Measurements from ENCODE around the gene PHB1. TPM values are rescaled to one million over a fixed set of nuclear protein-coding genes. Genes with fewer than 3 reads are reported as not detected.
A peak's percentile ranks its signal among the peaks of the same experiment; 100 is the strongest.

The PHB1 gene
- total RNA-seq, 2 donors from 2014 or later, result 227 to 263 TPM

- WGBS, 2 experiments (ENCODE audit: insufficient coverage in 1 of 2, insufficient read length in 1 of 2), result 75 to 89% methylated on average over 2 to 4 of the region's 4 CpGs
- Mint-ChIP-seq H3K4me1 (peaks cover 8% of the 10 kb centered on the region), H3K4me3 (no peak overlapping the region), H3K27me3 (ENCODE audit: insufficient read depth) (peaks cover 49% of the 10 kb centered on the region), H3K36me3 (ENCODE audit: low read depth) (no peaks in the 10 kb centered on the region), H3K27ac (no peak overlapping the region), H3K9me3 (no peaks in the 10 kb centered on the region)
- no peak for DNase-seq
- Histone ChIP-seq H3K9ac (ENCODE audit: extremely low read depth, low read length, poor library complexity, severe bottlenecking) (no peak overlapping the region), H3K27ac (ENCODE audit: low read depth, low read length) (no peak overlapping the region), H3K9me3 (ENCODE audit: control insufficient read depth, low read length) (no peaks in the 10 kb centered on the region), H3K4me3 (ENCODE audit: low read length) (no peak overlapping the region), H3K27me3 (ENCODE audit: control insufficient read depth, insufficient read depth, low read length, poor library complexity, severe bottlenecking) (peaks cover 21% of the 10 kb centered on the region), H3K4me1 (ENCODE audit: control insufficient read depth, insufficient read depth, low read length) (no peaks in the 10 kb centered on the region), H3K36me3 (ENCODE audit: control insufficient read depth, insufficient read depth, low read length) (no peaks in the 10 kb centered on the region)
- no peak for TF ChIP-seq CTCF (conservative IDR thresholded peaks at IDR 0.05)
Observed at GRCh38 chr17:49436174-49436573, 21.5 kb upstream of the PHB1 start.

- Mint-ChIP-seq H3K27ac (no peak overlapping the region), H3K36me3 (ENCODE audit: low read depth) (no peaks in the 10 kb centered on the region), H3K4me3 (no peak overlapping the region), H3K9me3 (no peaks in the 10 kb centered on the region), H3K27me3 (ENCODE audit: insufficient read depth) (peaks cover 43% of the 10 kb centered on the region), H3K4me1 (peaks cover 8% of the 10 kb centered on the region)
- H3K4me1 ChIP-seq (ENCODE audit: control insufficient read depth, insufficient read depth, low read length), result no peaks in the 10 kb centered on the region
- no peak for TF ChIP-seq CTCF (conservative IDR thresholded peaks at IDR 0.05)
- WGBS, 2 experiments (ENCODE audit: insufficient coverage in 1 of 2, insufficient read length in 1 of 2), result 66 to 83% methylated on average over 2 to 4 of the region's 4 CpGs
- H3K36me3 ChIP-seq (ENCODE audit: control insufficient read depth, insufficient read depth, low read length), result no peaks in the 10 kb centered on the region
- no peak overlapping the region for H3K4me3 ChIP-seq (ENCODE audit: low read length)
- H3K9me3 ChIP-seq (ENCODE audit: control insufficient read depth, low read length), result no peaks in the 10 kb centered on the region
- no peak overlapping the region for H3K9ac ChIP-seq (ENCODE audit: extremely low read depth, low read length, poor library complexity, severe bottlenecking)
- H3K27me3 ChIP-seq (ENCODE audit: control insufficient read depth, insufficient read depth, low read length, poor library complexity, severe bottlenecking), result peaks cover 21% of the 10 kb centered on the region
- peak; percentile 49 for DNase-seq
- no peak overlapping the region for H3K27ac ChIP-seq (ENCODE audit: low read depth, low read length)
Observed at GRCh38 chr17:49435671-49436029, 21.0 kb upstream of the PHB1 start.

GRCh38 chr17:49434821-49435670, 20.4 kb upstream of the PHB1 start:
- no peaks in the 10 kb centered on the region for H3K36me3 Mint-ChIP-seq (ENCODE audit: low read depth)
- no peaks in the 10 kb centered on the region for H3K4me1 ChIP-seq (ENCODE audit: control insufficient read depth, insufficient read depth, low read length)
- peak; percentile 97 for TF ChIP-seq CTCF (conservative IDR thresholded peaks at IDR 0.05)
- peaks cover 37% of the 10 kb centered on the region for H3K27me3 Mint-ChIP-seq (ENCODE audit: insufficient read depth)
- H3K4me1 Mint-ChIP-seq, result peaks cover 8% of the 10 kb centered on the region
- no peak overlapping the region for H3K27ac ChIP-seq (ENCODE audit: low read depth, low read length)
- no peaks in the 10 kb centered on the region for H3K9me3 ChIP-seq (ENCODE audit: control insufficient read depth, low read length)
- no peak overlapping the region for H3K4me3 ChIP-seq (ENCODE audit: low read length)
- no peaks in the 10 kb centered on the region for H3K9me3 Mint-ChIP-seq
- no peak overlapping the region for H3K9ac ChIP-seq (ENCODE audit: extremely low read depth, low read length, poor library complexity, severe bottlenecking)
- H3K36me3 ChIP-seq (ENCODE audit: control insufficient read depth, insufficient read depth, low read length), result no peaks in the 10 kb centered on the region
- no peak overlapping the region for H3K27ac Mint-ChIP-seq
- peaks cover 21% of the 10 kb centered on the region for H3K27me3 ChIP-seq (ENCODE audit: control insufficient read depth, insufficient read depth, low read length, poor library complexity, severe bottlenecking)
- DNase-seq, result peak; percentile 95
- no peak overlapping the region for H3K4me3 Mint-ChIP-seq
- WGBS, 2 experiments (ENCODE audit: insufficient coverage in 1 of 2, insufficient read length in 1 of 2), result 62 to 84% methylated on average over 6 to 13 of the region's 13 CpGs

Data from endodermal cell (in vitro differentiated cells).